Peyer's patch (tissue), 4 donors: Measurements from ENCODE around the gene TTC22.

Experiments used
- CTCF ChIP-seq, 6 experiments: fragments of 450-650 bp in 4 of 6; fragments of 200-600 bp in 2 of 6; sonication (generic) in 1 of 6; IDR thresholded peaks; one replicate each; pipeline ENCODE4 v1.5.1; 2017 to 2019; ENCODE audit warnings: antibody characterized with exemption in 6 of 6, mild to moderate bottlenecking in 3 of 6, moderate library complexity in 1 of 6
- POLR2A ChIP-seq, 2 donors: fragments of 450-650 bp; IDR thresholded peaks; one replicate each; pipeline ENCODE4 v1.5.1; 2017; ENCODE audit warnings: antibody characterized with exemption in 2 of 2, mild to moderate bottlenecking in 2 of 2, moderate library complexity in 2 of 2

GRCh38 chr1:54803761-54804470 is 2.8 kb upstream of the TTC22 start:
- no peak for TF ChIP-seq CTCF (IDR thresholded peaks at IDR 0.05)
- peak; percentile 8 to 9 for TF ChIP-seq POLR2A (IDR thresholded peaks at IDR 0.05)
